GDM1 (cell line): ENCODE data around the gene NELL2.
"Not testable (repeated sequence)": the region's sequence is repeated elsewhere in the genome, so short reads cannot be mapped to it uniquely, and the experiment has no call there.

ENCODE experiments used
- DNase-seq: peaks from one replicate; lab custom pipeline; 2025; lab: John Stamatoyannopoulos, UW

NELL2 gene

DNA sequence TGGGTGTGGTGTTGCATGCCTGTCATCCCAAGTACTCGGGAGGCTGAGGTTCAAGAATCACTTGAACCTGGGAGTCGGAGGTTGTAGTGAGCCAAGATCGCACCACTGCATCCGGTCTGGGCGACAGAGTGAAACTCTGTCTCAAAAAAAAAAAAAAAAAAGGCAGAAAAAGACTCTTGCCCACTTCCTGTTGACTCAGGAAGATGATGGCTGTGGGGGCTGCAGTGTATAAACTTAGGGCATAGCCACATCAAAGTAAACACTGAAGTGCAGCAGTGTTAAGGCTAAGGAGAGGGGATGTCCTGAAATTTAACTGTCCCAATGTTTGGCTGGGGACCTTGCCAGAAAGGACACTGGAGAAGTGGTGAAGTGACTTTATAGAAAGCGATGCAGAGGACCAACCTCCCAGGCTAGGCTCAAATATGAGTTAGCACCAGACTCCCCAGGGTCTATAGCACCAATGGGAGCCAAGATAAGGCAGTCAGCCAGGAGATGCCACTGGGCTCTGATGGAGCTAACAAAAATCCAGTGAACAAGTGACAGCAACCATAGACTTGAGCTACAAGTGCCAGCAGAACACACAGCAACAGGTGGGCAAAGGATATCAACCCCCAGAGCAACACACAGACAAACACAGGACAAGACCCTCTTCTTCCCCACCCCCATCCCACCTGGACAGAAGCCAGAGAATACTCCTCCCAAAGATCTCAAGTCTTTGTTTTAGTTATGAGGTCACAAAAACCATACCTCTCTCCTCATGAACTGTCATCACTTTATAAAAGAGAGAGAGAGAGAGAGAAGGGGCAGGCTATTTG lies 28.0 kb downstream of the NELL2 start:
- no peak for DNase-seq

DNA sequence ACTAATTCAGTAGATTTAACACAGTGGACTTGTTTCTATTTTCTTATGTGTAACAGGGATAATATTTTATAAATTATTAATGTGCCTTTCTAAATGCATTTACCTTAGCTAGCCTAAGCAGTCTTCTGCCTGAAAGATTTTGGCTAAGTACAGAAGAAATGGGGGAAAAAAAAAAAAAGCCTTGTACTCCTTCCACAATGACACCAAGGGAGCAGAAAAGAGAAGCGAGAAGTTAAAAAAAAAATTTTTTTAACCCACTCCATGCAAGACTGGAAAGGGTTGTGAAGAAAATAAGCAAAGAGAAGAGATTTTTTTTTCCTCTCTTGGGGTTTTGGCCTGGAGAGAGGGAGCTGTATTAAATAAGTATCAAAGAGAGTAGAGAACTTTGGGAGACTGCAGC lies 28.7 kb downstream of the NELL2 start:
- no peak for DNase-seq

DNA sequence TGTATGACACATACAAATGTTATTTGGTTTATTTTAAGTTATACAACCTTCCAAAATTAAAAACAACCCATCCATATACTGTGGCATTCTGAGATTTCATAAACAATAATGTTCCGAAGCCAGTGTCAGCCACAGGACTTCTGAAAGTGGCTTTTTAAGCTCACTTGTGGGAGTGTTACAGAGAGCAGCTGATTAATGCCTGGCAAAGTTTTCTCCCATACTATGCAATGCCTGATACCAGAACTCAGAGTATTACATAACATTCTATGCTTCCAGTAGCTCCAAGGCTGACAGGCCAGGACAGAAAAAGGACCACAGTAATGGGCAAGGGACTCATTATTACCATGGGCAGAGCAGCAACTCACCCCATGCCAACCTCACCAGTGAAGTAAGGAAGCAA lies 29.3 kb downstream of the NELL2 start:
- no peak for DNase-seq

DNA sequence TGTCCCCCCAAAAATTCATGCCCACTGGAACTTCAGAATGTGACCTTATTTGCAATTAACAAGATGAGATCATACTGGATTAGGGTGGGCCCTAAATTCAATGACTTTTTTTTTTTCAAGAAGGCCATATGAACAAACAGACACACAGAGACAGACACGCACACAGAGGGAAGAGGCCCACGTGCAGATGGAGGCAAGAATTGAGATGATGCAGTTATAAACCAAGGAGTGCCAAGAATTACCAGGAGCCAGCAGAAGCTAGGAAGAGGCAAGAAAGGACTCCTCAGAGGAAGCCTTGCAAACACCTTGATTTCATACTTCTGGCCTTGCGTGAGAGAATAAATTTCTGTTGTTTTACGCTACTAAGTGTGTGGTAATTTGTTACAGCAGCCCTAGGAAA lies 33.4 kb downstream of the NELL2 start:
- DNase-seq, result no peak

DNA sequence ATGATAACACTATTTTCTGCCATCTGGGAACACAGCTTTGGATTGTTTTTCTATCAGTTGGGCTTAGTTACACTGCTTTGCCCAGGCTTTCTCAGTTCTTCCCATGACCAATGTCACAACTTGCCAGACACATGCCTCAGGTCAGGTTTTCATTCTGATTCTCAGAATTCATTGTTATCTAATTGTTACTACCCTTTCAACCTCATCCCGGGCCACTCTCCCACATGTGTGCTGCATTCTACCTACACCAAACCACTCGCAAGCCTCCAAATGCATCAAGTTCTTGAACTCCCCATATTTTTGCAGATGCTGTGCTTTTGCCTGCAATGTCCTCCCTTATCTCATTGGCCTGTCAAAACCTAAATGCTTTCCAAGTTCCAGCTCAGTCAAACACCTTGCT lies 36.3 kb downstream of the NELL2 start:
- no peak for DNase-seq

DNA sequence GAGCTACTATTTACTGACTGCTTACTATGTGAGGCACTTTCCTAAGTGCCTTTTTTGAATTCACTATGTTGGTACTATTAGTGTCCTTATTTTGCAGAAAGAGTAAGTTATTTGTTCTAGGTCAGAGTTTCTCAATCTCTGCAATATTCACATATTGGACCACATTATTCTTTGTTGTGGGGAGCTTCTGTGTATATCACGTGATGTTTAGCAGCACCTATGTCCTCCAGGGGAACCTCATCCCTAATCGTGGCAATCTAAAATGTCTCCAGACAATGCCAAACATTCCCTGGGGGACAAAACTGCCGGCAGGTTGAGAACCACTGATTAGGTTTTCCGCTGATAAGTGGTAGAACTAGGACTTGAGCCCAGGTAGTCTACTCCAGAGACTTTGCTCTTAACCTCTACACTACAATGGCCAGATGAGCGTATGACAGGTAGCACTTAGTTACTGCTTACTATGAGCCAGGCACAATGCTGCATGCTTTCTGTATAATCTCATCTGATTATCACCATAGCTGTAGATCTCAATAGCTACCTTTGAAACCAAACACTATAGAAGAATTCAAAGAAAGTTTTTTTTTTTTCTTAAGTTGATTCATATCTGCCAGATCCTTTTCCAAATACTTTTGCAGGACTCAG lies 38.9 kb downstream of the NELL2 start:
- DNase-seq, result no peak

DNA sequence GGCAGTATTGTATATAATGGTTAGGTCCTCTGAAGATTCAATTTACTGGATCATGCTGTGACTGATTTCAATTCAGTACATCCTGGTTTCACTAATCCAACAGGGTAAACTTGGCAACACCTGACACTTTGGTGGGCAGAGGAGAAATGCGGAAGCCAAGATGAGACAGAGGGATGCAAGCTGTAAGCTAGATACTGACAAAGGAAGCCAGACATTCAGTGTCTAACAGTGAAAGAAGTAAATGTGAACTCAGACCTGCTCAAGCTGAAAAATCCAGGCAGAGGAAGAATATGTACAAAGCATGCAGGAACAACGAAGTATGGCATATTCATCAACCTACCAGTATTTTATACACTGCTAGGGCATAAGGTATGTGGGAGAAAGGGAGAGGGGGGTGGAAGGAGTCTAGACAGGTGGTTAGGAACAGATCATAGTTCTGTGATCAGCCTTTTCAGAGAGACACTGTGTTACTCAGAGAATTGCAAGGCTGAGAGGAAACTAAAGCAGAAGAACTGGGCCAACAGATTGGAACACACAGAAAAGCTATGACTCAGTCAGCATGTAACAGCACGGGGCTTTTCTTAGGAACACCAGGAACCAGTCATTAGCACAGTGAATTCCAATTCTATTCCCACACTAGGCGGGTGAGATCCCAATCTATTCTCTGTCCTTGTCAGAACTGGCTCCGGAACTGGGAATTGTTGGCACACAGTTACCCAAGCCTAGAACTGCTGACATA lies 40.3 kb downstream of the NELL2 start:
- DNase-seq, result no peak

DNA sequence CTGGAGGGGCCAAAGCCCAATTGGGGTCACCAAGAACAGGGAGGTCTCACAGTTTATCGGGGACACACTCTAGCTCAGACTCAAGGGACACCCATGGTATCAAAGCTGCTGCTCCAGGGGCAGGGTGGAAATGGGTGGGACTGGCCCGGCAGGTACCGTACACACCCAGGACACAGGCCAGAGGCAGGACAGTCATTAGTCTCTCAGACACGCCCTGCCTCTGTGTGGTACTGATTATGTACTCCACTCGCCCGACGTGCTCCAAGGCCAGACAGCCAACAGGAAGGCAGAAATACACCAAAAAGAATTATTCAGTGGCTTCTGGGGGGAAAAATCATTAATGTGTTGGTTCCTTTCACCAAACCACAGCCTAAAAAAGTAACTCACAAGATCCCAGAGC lies 41.1 kb downstream of the NELL2 start:
- not testable (repeated sequence) for DNase-seq

DNA sequence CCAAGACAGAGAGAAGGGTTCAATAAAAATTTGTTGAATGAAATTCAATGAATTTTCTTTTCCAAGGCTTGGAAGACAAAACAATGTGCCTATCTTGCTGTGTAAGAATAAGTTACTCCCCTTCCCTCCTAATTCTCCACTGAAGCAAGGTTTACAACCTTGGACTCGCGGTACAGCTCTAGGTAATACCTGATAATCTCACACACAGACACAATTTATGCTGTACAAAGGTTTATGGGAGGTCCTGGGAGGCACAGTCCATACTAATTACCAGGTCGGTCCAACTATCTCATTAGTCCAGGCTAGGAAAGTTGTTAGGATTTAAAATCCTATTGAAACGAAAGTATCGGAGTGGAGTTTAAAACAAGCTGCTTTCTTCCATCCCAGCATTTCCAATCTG lies 42.6 kb downstream of the NELL2 start:
- no peak for DNase-seq

DNA sequence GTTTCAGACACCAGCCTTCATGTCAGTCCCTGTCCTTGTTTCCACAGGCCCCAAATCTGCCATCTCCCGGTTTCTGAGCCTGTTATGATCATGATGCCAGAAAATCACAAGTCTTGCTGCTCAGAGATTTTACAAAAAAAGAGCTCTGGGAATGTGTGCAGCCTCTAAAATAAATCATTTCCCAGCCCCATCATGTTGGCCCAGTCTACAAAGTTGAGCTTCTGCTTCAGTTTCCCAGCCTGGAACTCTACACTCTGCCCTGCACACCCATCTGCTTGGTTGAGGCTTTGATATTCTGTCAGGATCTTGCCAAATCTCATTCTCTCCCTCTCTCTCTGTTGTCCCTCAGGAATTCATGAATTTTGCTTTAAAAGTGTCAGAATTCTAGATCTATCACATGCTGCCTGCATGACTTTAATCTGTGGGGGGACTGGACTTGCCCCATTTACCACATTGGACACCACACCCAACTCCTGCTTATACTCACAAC lies 45.5 kb downstream of the NELL2 start:
- no peak for DNase-seq

DNA sequence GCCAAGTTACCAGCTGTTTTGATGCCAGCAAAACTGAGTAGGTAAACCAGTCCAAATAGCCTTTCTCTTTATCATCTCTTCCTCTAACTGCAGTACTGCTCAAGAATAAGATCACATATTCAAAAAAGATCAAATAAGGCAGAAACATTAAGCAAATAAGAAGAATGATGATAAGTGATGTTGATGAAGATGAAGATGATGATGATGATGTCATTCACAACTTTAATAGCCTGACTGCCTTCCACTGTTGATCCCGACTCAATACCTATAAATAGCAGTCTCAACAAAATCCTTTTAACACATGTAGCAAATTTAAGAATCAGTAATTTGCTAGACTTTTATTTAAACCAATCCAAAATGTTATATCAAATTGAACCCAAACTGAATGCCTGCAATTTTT lies 47.1 kb downstream of the NELL2 start:
- no peak for DNase-seq

DNA sequence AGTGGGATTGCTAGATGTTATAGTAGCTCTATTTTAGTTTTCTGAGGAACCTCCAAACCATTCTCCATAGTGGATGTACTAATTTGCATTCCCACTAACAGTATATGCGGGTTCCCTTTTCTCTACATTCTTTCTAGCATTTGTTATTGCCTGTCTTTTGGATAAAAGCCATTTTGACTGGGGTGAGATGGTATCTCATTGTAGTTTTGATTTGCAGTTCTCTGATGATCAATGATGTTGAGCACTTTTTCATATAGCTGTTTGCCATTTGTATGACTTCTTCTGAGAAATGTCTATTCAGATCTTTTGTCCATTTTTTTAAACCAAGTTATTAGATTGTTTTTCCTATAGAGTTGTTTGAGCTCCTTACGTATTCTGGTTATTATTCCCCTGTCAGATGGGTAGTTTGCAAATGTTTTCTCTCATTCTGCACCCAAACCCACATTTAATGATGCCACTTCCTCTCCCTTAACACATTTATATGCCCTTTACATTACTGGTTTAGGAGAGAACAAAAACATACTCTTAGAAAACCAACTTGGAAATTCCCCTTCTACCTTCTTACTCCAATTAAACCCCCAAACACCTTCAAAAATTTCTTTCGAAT lies 48.2 kb downstream of the NELL2 start:
- no peak for DNase-seq

DNA sequence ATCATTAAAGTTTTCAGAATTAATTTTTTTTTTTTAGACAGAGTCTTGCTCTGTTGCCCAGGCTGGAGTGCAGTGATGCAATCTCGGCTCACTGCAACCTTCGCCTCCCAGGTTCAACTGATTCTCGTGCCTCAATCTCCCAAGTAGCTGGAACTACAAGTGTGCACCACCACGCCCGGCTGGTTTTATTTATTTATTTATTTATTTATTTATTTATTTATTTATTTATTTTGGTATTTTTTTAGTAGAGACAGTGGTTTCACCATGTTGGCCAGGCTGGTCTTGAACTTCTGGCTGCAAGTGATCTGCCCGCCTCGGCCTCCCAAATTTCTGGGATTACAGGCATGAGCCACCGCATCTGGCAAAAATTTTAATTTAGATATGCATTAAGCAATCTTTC lies 54.4 kb downstream of the NELL2 start:
- not testable (repeated sequence) for DNase-seq

DNA sequence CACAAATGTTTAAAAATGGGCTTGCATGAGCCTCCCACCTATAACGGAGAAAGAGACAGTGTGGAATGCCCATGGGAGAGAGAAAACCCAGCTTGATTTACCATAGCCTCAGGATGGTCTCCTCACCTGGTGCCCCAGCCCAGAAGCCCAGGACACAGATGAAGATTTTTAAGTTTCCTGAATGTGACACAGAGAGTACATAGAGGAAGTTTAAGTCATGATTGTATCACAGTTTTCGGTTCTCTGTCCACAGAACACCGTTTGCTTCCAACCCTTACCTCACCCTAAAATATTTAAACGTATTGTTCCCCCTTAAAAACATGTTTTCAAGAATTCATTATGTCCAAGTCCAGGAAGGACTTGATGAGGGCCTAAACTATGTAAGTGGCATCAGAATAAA lies 56.2 kb downstream of the NELL2 start:
- DNase-seq, result no peak

DNA sequence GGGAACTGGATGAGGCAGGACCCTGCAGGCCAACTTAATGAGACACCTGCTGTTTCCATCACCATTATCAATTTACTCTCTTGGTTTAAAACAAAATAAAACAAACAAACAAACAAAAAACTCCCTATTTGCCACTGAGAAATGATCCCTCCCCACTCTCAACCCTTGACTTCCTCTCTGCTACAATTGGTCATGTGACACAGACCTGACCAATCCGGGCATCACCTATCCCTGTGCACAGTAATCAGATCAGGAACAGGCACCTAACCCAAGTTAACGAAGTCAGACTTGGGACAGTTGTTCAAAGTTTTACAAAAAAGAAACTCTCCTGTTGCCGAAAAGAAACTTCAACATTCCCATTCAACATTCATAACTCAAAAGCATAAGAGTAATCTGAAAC lies 58.4 kb downstream of the NELL2 start:
- no peak for DNase-seq

DNA sequence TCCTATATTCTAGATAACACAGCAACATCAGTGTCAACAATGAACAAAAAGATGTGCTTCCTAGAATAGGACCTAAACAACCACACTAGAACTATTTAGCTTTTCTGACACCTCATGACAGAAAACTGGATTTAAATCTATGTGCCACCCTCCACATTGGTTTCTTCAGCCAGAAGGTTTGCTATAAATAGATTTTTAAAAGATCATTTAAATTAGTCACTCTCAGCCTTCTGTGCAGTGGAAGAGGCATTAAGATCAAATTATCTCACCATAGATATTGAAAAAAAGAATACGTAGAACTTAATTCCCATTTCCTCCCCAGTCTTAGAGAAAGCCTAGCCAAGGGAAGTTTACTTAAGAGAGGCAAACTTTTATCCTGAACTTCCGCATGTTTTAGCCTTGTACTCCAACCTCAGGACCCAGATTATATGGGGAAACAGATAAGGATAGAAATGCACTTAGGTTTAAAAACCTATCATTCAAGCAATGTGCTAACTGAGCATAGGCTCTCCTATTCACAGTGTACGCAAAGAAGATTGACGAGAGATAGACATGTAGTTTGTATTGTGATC lies 59.6 kb downstream of the NELL2 start:
- DNase-seq, result no peak

DNA sequence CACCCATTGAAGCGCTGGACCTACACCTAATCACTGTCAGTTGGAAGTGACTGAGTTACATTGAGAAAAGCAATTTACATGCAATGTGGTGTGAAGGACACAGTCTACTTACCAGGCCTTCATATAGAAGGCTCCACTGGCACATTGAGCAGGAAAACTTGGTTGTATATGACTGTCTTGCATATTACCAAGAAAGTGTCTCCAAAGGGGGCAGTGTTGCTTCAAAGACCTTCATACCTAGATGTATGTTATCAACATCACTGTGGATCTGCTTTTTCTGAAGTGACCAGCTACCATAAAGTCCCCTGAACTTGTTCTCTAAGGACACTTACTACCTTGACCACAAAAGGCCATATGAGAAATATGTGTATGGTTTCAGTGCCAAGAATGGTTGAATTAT lies 64.1 kb downstream of the NELL2 start:
- DNase-seq, result no peak

DNA sequence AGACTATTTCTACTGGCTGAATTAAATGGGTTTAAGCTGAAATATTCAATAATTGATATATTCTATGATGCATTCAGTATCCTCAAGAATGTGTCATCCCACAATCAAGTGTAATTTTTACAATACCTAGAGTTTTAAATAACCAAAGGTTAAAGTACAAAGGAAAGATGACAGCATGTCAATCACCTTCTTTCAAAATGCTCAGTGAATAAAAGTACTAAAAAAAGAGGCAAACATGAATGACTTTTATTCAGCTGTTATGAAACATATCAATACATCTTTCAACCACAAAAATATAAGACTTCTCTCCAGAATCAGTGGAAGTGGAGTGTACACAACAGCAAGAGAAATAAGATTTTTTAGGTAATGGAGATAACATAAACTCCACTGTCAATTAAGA lies 72.0 kb downstream of the NELL2 start:
- DNase-seq, result no peak

DNA sequence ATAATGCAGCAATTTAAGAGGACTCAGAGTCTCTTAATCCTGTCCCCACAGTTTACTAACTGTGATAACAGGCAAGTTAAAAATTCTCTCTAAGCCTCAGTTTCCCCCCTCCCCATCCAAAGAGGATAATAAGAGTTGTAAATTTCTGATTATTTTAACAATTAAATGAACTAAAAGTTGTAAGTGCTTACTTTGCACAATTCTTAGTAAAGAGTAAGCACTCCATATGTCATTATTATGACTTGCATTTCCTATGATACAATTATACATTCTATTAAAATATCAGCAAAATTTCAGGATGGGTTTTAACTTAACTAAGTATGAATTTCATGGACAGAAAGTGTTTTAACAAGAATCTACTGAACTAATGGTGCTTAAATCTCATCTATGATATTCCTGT lies 80.1 kb downstream of the NELL2 start:
- no peak for DNase-seq

DNA sequence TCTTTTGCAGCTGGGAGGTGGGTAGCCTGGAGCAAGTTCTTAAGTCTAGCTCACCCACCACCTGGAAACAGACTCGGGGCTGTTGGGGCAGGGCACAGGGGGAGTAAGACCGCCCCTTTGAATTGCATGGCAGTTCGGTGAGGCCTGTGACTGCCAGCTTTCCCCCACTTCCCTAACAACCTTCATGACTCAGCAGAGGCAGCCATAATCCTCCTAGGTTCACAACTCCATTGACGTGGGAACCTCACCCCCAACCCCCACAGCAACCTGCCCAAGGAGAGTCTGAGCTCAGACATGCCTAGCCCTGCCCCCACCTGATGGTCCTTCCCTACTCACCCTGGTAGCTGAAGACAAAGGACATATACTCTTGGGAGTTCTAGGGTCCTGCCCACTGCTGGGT lies 87.4 kb downstream of the NELL2 start:
- no peak for DNase-seq

DNA sequence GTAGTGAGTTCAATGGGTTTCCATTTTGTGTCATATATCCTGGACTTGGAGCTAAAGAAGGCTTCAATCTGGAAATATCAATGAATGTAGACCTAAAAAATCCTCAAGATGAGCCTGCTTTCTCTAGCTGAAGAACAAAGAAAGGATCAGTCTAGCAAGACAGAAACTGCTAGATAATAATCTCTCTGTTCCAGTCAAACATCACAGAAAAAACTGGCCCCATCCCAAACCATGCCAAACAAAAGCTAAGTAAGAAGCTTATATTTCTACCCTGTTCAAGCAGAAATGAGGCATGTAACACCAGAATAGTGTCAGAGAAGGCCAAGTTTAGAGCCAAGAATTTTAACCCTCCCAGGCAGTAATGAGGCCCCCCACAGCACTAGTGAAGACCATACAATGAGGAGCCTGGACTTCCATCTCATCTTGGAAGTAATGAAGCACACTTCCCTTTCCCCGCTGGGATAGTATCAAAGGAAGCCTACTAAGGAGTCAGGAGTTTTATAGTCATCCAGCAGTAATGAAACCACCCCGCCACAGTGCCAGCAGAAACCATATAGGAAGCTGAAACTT lies 95.8 kb downstream of the NELL2 start:
- DNase-seq, result no peak

DNA sequence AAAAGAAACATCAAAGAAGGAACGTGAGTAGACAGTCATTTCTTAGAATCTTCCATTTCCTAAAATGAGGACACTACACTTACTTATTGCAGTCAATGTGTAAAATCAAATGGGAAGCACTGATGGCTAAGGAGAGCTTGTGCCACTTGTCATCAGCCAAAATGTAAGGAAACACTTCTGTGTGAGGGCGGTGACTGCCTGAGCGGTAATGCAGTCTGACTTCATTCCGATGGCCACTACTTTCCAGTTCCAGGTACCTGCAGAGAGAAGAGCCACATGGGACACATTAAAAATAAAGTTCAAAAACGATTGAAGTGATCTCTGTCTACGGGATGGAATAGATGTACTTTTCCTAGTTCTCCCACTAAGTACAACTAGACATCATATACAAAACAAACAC lies 96.3 kb downstream of the NELL2 start:
- no peak for DNase-seq
